B cell (primary cell): ENCODE data around the gene SATB1. TPM values are rescaled to one million over a fixed set of nuclear protein-coding genes. Genes with fewer than 3 reads are reported as not detected.

Experiments
- ATAC-seq: fragments of 200-7000 bp; cut with Tn5 transposase; one replicate; pipeline ENCODE4 v1.10.0; 2021; ENCODE audit warnings: low read depth, mild to moderate bottlenecking, moderate number of reproducible peaks, moderate library complexity
- CTCF ChIA-PET: fragments of 350-600 bp; sonication (Branson Sonifier 250); formaldehyde crosslinking; loops from one replicate; lab custom pipeline; 2021; ENCODE audit warnings: antibody characterized with exemption, inconsistent platforms; lab: Charles Lee
- POLR2A ChIA-PET: fragments of 350-600 bp; sonication (Branson Sonifier 250); formaldehyde crosslinking; loops from one replicate; lab custom pipeline; 2021; ENCODE audit warnings: antibody characterized with exemption; lab: Charles Lee
- DNase-seq: peaks from one replicate; pipeline ENCODE4 v3.0.0; 2013
- H2AFZ ChIP-seq: 2 replicates; pipeline ENCODE4 v1.6.1; 2012; ENCODE audit warnings: mild to moderate bottlenecking, low read depth, low read length; ENCODE audit not compliant: insufficient read depth, poor library complexity, severe bottlenecking
- H3K27ac ChIP-seq, 2 donors: 1 replicate in 1 of 2; 2 replicates in 1 of 2; pipeline ENCODE4 v1.5.1; 2012 to 2013; ENCODE audit warnings: low read length in 2 of 2, mild to moderate bottlenecking in 2 of 2, moderate library complexity in 1 of 2
- H3K27me3 ChIP-seq, 4 experiments: fragments of 200-600 bp in 1 of 4; sonication (generic) in 1 of 4; replicated peaks in 1 of 4; 1 replicate in 2 of 4; 2 replicates in 2 of 4; pipeline versions ENCODE4 v1.6.1 to v1.7.0; 2013 to 2016; ENCODE audit warnings: low read length in 3 of 4, mild to moderate bottlenecking in 2 of 4, mixed read lengths in 1 of 4, moderate library complexity in 1 of 4; ENCODE audit not compliant: insufficient read depth in 4 of 4, control insufficient read depth in 3 of 4; ENCODE audit errors: control extremely low read depth in 1 of 4
- H3K36me3 ChIP-seq, 2 experiments: replicated peaks in 1 of 2; 1 replicate in 1 of 2; 2 replicates in 1 of 2; pipeline versions ENCODE4 v1.6.1 to v1.7.1; 2013; ENCODE audit warnings: low read length in 1 of 2; ENCODE audit not compliant: insufficient read depth in 2 of 2, control insufficient read depth in 1 of 2; ENCODE audit errors: control extremely low read depth in 1 of 2, extremely low read depth in 1 of 2
- H3K4me1 ChIP-seq, 2 donors: fragments of 200-600 bp in 1 of 2; sonication (generic) in 1 of 2; 1 replicate in 1 of 2; 2 replicates in 1 of 2; pipeline versions ENCODE4 v1.5.1 to v1.6.1; 2013 to 2017; ENCODE audit warnings: low read length in 2 of 2; ENCODE audit not compliant: control insufficient read depth in 2 of 2, insufficient read depth in 2 of 2
- H3K4me2 ChIP-seq: replicated peaks from 2 replicates; pipeline ENCODE3; 2012; ENCODE audit warnings: mild to moderate bottlenecking, low read depth, low read length; ENCODE audit not compliant: poor library complexity, severe bottlenecking
- H3K4me3 ChIP-seq, 5 experiments: fragments of 200-600 bp in 1 of 5; sonication (generic) in 1 of 5; 1 replicate in 3 of 5; 2 replicates in 2 of 5; pipeline versions ENCODE4 v1.5.1 to v1.7.0; 2011 to 2016; ENCODE audit warnings: low read length in 4 of 5, mild to moderate bottlenecking in 4 of 5, low read depth in 2 of 5, control low read depth in 1 of 5, moderate library complexity in 1 of 5; ENCODE audit not compliant: insufficient read depth in 1 of 5; ENCODE audit errors: control extremely low read depth in 1 of 5, extremely low read depth in 1 of 5
- H3K79me2 ChIP-seq: fragments of 200-600 bp; sonication (generic); one replicate; pipeline ENCODE4 v1.6.0; 2016; ENCODE audit warnings: low read length; ENCODE audit not compliant: control insufficient read depth, insufficient read depth
- H3K9ac ChIP-seq: fragments of 200-600 bp; sonication (generic); 2 replicates; pipeline ENCODE4 v1.6.1; 2017; ENCODE audit warnings: mild to moderate bottlenecking, low read length, moderate library complexity
- H3K9me3 ChIP-seq, 3 donors: one replicate each; pipeline versions ENCODE4 v1.6.1 to v1.7.1; 2013; ENCODE audit warnings: low read length in 2 of 3; ENCODE audit not compliant: control insufficient read depth in 2 of 3, insufficient read depth in 1 of 3; ENCODE audit errors: control extremely low read depth in 1 of 3
- H4K20me1 ChIP-seq: 2 replicates; pipeline ENCODE4 v1.6.0; 2012; ENCODE audit warnings: mild to moderate bottlenecking, low read length; ENCODE audit not compliant: insufficient read depth, control insufficient read depth, poor library complexity, severe bottlenecking
- H3K27ac Mint-ChIP-seq: one replicate; pipeline ENCODE4 v1.8.0; 2021; ENCODE audit warnings: mixed read lengths
- H3K27me3 Mint-ChIP-seq: one replicate; pipeline ENCODE4 v1.8.0; 2021; ENCODE audit warnings: mixed read lengths
- H3K4me1 Mint-ChIP-seq: one replicate; pipeline ENCODE4 v1.8.0; 2021; ENCODE audit warnings: mixed read lengths
- H3K4me3 Mint-ChIP-seq: one replicate; pipeline ENCODE4 v1.8.0; 2021; ENCODE audit warnings: mixed read lengths
- H3K9me3 Mint-ChIP-seq: one replicate; pipeline ENCODE4 v1.8.0; 2022; ENCODE audit warnings: mixed read lengths; ENCODE audit not compliant: insufficient read depth
- CTCF ChIP-seq: fragments of 200-600 bp; IDR thresholded peaks from one replicate; pipeline ENCODE4 v1.8.0; 2022; ENCODE audit warnings: antibody characterized with exemption, mild to moderate bottlenecking
- EZH2 ChIP-seq: IDR thresholded peaks from 2 replicates; pipeline ENCODE4 v1.6.1; 2012; ENCODE audit warnings: borderline replicate concordance, low read depth, mild to moderate bottlenecking, moderate library complexity, low read length; ENCODE audit not compliant: insufficient read depth, poor library complexity, severe bottlenecking
- whole genome bisulfite sequencing: methylation state at CpG from one replicate; pipeline ENCODE4 v1.1.5; 2013; ENCODE audit warnings: missing lambda C conversion rate; ENCODE audit not compliant: insufficient coverage; 5-methylcytosine and 5-hydroxymethylcytosine counted together
- intact Hi-C: fragments of 100-400 bp; cut with micrococcal nuclease; formaldehyde crosslinking; loops from one replicate; pipeline ENCODE4 v1.10.0; 2022
- polyA plus RNA-seq: library from polyadenylated mRNA; depleted of rRNA; stranded (reverse); fragments of >200 nt; gene quantifications from 2 replicates; pipeline ENCODE4 v1.2.3, GENCODE V29; 2012
- total RNA-seq, 2 donors: library from RNA; stranded (reverse); fragments of 120-200 nt in 1 of 2; gene quantifications; 1 replicate in 1 of 2; 2 replicates in 1 of 2; pipeline versions ENCODE4 v1.2.3 to v1.2.4, GENCODE V29; 2013 to 2022

SATB1 gene
- total and polyA plus RNA-seq, 2 donors (not counting 1 experiment from before 2014, with no cell fraction given), result 42.3 to 66.5 TPM

DNA sequence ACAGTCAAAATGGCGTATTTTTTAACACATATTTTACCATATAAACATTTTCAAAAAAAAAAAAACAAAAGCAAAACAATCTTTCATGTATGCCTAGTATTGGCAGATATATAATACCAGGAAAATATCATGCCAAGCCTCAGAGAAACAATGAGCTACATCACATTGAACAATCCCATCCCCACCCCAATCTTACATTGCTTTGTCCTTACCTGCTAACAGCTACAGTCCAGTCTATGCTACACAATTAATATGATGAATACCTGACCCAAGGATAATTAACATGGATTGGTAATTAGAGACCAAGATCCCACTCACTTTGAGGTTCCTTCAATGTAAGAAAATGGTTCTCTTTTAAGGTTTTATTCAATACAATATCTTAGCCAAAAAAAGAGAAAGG, 7.6 kb upstream of the SATB1 start:
- Histone ChIP-seq H3K4me1 (peaks cover 6 to 30% of the 10 kb centered on the region in 2 donors), H3K9me3 (no peaks in the 10 kb centered on the region)

GRCh38 chr3:18431266-18431665, 6.1 kb upstream of the SATB1 start:
- intact Hi-C loops, result no loop called here
- H3K27ac Mint-ChIP-seq, result no peak overlapping the region
- no peak overlapping the region for H3K4me3 Mint-ChIP-seq
- no peaks in the 10 kb centered on the region for H3K9me3 ChIP-seq
- peaks cover 62% of the 10 kb centered on the region for H3K79me2 ChIP-seq
- peaks cover 6 to 26% of the 10 kb centered on the region in 2 donors for H3K4me1 ChIP-seq
- CTCF ChIA-PET, result interaction anchor here (0.5 to 2.1 kb wide), 3 partner anchors 10 to 128 kb away, joined by 3 to 8 read pairs (median 4); no protein-coding TSS in a partner anchor
- H3K9me3 Mint-ChIP-seq, result no peaks in the 10 kb centered on the region
- DNase-seq (no peak), ATAC-seq (no peak)
- peaks cover 4% of the 10 kb centered on the region for H4K20me1 ChIP-seq
- TF ChIP-seq CTCF (no peak), EZH2 (no peak)
- no peak overlapping the region for H2AFZ ChIP-seq
- 29% methylated on average over 2 of the region's 3 CpGs for WGBS
- POLR2A ChIA-PET, result no interaction called here
- no peaks in the 10 kb centered on the region for H3K27me3 ChIP-seq
- H3K27ac ChIP-seq, result no peak overlapping the region
- peak overlapping the region; percentile 2 for H3K4me2 ChIP-seq
- no peak overlapping the region for H3K9ac ChIP-seq
- H3K27me3 Mint-ChIP-seq, result peaks cover 7% of the 10 kb centered on the region
- peaks cover 34% of the 10 kb centered on the region for H3K4me1 Mint-ChIP-seq
- no peak overlapping the region for H3K4me3 ChIP-seq
- H3K36me3 ChIP-seq, result no peaks in the 10 kb centered on the region

More for the DNA sequence above, 7.6 kb upstream of the SATB1 start:
- peaks cover 4% of the 10 kb centered on the region for H4K20me1 ChIP-seq
- Mint-ChIP-seq H3K9me3 (no peaks in the 10 kb centered on the region), H3K27ac (no peak overlapping the region), H3K4me3 (no peak overlapping the region), H3K4me1 (peaks cover 29% of the 10 kb centered on the region), H3K27me3 (peaks cover 7% of the 10 kb centered on the region)
- H3K4me3 ChIP-seq, result no peak overlapping the region
- H3K79me2 ChIP-seq, result peaks cover 77% of the 10 kb centered on the region
- no peak overlapping the region for H3K27ac ChIP-seq
- no peak overlapping the region for H3K4me2 ChIP-seq
- no peak overlapping the region for H2AFZ ChIP-seq
- ATAC-seq (no peak), DNase-seq (no peak)
- H3K36me3 ChIP-seq, result no peaks in the 10 kb centered on the region
- TF ChIP-seq EZH2 (no peak), CTCF (no peak)
- no peak overlapping the region for H3K9ac ChIP-seq
- POLR2A ChIA-PET, result interaction anchor here (0.5 kb wide), 1 partner anchor 405 kb away, joined by 3 read pairs; no protein-coding TSS in a partner anchor
- CTCF ChIA-PET, result interaction anchor here (1.1 kb wide), 1 partner anchor 325 kb away, joined by 3 read pairs; no protein-coding TSS in a partner anchor
- no CpG with 5 or more reads among the region's 1 CpG for WGBS
- intact Hi-C loops, result no loop called here
- no peaks in the 10 kb centered on the region for H3K27me3 ChIP-seq
